HG03558 (cell line): Measurements from ENCODE around the gene DNAAF5.
"Not testable (repeated sequence)": the region's sequence is repeated elsewhere in the genome, so short reads cannot be mapped to it uniquely, and the experiment has no call there.

Source experiments
- ATAC-seq: cut with Tn5 transposase; IDR thresholded peaks from one replicate; pipeline ENCODE4 v1.9.1; 2021; ENCODE audit warnings: moderate number of reproducible peaks; ENCODE audit not compliant: unreplicated experiment; ENCODE audit errors: extremely low read depth

The DNAAF5 gene

DNA sequence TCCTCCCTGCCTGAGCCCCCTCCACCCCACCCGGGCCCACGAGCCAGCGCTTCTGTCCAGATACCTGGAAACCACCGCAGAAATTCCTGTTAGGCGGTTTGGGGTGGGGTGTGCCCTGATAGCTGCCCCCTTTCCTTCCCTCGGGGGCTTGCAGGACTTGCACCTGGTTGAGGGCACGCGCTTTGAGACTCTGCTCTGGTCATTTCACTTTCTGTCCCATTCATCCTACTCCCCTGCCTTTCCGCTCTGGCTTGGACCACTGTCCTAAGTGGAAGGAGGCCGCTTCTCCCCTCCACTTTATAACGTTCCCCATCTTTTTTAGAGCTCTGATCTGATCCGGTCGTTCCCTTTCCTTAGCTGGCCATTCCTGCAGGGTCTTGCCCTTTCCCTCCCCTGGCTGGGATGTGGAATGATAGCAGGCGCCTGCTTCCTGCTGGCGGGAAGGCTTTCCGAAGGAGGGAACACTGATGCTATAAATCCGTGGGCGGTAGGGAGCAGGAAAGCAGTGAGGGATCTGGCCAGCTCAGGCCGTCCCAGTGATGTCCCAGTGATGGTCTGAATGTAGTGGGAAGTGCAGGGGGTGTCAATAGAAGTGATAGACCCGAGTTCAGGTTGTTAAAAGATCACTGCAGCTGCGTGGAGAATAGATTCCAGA is 1.4 kb downstream of the DNAAF5 start:
- ATAC-seq: no peak

DNA sequence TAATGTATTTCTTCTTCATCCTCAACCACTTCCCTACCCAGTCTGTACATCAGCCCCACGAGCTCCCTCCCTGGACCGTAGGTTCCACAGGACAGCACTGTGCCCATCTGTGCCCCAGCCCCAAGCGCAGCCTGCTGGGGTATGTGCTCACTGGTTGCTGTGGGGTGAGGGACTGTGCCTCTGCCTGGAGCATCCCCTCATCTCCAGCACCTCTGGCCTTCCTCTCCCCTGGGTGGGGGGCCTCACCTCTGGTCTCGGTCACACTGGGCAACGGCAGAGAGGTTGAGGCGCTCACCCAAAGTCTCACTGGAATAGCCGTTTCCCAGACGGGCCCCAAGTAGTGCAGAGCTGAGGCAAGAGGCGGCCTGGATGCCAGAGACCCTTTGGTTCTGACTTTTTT is 2.1 kb downstream of the DNAAF5 start:
- ATAC-seq: no peak

DNA sequence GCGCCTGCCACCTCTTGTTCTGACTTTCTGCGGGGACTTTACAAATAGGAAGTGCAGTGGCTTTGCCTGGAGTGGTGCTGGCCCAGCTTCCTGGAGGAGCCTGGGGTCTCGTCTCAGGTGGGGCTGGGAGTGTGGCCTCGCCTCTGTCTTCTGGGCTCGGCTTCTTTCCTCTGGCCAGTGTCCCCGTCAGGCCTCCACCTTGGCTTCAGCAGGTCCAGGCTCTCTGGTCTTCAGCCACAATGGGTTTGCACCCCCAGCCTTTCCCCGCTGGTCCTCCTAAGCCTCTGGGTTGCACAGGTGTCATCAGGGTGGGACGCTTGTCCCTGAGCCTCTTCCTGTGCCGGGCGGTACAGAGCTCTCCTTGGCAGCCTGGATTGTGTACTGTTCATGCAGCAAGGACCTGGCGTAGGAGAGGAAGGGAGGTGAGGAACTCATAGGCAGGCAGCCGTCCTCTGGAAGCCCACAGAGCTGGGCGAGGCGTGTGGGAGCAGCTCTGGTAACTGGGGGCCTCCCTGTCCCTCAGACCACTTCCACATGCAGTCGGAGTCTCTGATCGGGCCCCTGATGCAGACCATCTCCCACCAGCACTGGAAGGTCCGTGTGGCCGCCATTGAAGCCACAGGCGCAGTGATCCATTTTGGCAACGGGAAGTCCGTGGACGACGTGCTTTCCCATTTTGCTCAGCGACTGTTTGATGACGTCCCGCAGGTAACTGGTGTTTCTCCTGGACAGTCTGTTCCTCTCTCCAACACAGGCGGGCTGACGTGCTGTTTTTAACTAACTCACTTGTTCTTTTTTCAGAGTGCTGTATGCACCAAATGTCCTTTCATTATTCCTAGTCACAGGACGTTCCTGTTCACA is 2.9 kb downstream of the DNAAF5 start:
- no peak for ATAC-seq

DNA sequence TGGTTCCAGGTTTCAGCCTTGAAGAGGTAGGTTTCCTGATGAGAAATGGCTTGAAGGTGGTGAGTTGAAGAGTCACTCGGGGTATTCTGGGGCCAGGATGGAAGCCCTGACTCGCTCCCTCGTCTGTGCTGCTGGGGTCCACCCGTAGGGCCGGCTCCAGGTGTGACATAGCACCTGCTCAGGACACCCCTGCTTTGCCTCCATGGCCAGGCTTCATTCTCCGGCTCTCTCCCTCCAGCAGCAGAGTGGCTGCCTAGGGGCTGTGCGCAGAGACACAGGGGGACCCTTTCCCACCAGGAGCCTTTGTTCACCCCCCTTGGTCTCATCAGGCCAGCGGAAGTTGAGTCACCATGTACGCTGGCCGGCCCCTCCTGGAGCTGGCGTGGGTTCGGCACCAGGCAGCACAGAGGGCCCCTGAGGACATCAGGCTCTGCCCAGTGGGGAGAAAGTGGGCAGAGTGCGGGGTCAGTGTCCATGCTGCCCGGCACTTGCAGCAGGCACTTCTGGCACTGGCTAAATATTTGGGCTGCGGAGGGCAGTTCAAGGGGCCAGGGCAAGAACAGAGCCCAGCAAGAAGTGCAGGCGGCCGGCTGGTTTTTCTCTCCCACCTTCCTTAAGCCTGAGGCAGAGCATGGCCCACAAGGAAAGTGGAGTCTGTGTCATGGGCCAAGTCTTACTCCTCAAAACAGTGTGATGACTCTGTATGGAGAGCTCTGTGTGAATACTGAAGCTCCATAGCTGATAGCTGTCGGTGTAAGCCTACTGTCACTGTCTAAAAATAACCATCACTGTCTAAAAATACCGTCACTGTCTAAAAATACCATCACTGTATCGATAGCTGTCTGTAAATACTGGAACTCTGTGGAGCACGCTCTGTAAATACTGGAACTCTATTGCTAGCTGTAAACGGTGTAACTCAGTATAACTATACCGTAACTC is 4.3 kb downstream of the DNAAF5 start:
- no peak for ATAC-seq

DNA sequence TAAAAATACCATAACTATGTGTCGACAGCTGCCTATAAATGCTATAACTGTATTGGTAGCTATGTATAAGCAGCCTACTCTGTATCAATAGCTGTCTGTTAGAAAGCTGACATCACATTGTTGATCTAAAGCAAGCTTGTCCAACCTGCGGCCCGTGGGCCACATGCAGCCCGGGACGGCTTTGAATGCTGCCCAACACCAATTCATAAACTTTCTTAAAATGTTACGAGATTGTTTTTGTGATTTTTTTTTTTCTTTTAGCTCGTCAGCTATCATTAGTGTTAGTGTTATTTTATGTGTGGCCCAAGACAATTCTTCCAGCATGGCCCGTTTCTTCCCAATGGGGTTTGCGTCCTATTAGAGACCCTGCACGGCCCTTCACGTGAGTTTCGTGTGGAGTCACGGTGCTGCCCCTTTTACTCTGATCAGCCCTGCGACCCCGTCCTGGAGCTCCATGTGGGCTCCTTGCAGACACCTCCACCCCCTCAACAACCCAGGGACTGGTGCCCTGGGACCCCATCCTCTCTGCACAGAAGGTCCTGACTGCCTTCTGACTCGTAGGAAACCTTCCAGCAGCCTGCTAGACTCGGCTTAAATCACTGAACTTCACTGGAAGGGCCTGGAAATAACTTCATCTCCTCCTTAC is 5.1 kb downstream of the DNAAF5 start:
- no peak for ATAC-seq

DNA sequence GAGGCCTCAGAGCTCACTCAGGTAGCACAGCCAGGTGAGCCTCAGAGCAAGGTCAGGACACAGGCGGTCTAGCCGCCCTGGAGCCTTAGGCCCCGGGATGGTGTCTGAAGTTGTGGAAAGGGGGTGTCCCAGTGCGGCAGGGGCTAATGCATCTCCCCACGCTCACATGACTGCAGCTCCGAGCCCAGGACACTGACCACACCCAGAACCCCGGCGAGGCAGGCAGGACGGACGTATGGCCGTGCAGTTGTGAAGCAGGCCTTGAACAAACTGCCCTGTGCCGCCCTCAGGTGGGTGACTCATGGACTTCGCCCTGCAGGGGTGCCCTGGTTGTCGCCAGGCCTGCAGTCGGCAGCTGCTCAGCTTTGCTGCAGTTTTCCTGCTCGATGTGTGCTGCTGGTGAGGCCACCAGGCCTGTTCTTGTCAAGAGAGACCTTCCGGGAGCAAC is 5.6 kb downstream of the DNAAF5 start:
- ATAC-seq: no peak

DNA sequence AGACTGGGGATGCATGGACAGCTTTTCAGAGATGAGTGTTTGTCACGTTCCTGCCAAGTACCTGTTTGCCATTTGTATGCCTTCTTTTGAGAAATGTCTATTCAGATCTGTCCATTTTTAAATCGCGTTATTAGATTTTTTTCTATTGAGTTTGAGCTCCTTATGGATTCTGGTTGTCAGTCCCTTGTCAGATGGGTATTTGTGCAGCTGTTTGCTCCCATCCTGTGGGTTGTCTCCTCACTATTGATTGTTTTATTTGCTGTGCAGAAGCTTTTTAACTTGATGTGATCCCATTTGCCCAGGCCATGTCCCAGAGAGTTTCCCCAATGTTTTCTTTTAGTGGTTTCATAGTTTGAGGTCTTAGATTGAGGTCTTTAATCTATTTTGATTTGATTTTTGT is 6.1 kb downstream of the DNAAF5 start:
- ATAC-seq: no peak

DNA sequence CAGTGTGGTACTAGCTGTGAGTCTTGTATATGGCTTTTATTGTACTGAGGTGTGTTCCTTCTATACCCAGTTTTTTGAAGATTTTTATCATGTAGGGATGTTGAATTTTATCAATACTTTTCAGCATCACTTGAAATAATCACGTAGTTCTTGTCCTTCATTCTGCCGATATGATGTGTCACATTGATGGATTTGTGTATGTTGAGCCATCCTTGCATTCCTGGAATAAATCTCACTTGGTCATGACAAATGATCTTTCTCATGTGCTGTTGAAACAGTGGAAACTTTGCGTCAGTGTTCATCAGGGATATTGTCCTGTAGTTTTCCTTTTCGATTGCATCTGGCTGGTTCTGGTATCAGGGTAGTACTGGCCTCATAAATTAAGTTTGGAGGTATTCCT is 7.7 kb downstream of the DNAAF5 start:
- no peak for ATAC-seq

DNA sequence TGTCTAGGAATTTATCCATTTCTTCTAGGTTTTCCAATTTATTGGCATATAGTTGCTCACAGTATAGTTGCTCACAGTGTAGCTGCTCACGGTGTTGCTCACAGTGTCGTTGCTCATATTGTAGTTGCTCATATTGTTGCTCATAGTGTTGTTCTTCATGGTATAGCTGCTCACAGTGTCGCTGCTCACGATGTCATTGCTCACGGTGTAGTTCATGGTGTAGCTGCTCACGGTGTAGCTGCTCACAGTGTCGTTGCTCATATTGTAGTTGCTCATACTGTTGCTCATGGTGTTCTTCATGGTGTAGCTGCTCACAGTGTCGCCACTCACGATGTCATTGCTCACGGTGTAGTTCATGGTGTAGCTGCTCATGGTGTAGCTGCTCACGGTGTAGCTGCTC is 8.3 kb downstream of the DNAAF5 start:
- no peak for ATAC-seq

DNA sequence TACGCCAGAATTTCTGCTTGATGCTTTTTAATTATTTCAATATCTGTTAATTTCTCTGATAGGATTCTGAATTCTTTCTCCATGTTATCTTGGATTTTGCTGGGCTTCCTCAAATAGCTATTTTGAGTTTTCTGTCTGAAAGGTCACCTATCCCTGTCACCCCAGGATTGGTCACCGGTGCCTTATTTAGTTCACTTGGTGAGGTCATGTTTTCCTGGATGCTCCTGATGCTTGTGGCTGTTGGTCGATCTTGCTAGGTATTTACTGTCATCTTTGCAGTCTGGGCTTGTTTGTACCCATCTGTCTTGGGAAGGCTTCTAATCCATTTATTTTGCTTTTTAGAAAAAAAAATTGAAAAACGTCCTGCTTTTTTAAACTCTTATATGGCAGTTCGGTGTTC is 11.7 kb downstream of the DNAAF5 start:
- no peak for ATAC-seq

DNA sequence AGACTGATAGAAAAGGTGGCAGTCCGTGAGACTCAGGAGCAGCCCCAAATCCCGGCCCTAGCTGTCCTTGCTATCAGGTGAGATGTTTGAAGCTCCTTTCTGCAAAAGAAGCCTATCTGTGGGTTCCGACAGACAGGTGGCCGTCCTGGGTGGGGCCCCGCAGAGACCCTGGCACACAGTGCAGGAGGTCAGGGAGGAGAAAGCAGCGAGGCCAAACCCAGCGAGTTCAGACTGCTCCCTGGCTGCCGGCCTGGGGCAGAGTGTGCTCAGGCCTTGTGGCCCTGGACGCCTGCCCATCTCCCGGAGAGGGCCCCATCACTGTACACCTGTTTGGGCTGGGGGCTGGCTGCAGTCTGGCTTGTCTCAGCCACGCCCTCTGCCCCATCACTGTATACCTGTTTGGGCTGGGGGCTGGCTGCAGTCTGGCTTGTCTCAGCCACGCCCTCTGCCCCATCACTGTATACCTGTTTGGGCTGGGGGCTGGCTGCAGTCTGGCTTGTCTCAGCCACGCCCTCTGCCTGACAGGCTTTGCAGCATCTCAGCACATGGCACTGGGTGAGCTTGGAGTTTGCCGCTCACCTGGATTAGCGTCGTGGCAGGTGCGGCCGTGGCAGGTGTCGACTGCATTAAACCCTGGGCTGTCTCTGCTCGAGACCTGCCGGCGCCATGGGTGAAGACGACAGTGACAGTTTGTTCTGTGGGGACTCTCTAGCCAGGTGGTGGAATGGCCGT is 12.4 kb downstream of the DNAAF5 start:
- ATAC-seq: no peak

DNA sequence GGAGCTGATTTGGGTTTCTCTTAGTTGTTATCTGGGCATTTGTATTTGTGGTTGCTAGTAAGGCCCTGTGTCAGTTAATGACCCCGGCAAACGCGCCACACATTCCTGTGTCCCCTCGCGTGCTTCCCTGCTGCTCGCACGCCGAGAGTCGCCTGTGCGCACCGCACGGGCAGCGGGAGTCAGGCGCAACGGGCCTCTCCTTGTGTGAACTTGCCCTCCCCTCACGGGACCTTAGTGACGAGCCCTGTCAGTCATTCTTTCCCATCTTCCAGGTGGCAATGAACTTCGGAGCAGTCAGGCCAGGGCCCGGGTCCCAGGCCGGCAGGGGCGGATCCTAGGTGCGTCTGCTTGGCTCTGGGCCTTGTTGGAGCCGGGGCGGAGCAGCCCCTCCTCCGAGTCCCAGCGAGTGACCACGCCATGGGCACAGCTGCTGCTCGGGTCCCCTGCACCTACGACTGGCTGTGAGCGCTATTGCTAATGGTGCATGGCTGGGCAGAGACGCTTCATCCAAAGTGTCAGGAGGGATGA is 13.0 kb downstream of the DNAAF5 start:
- no peak for ATAC-seq

DNA sequence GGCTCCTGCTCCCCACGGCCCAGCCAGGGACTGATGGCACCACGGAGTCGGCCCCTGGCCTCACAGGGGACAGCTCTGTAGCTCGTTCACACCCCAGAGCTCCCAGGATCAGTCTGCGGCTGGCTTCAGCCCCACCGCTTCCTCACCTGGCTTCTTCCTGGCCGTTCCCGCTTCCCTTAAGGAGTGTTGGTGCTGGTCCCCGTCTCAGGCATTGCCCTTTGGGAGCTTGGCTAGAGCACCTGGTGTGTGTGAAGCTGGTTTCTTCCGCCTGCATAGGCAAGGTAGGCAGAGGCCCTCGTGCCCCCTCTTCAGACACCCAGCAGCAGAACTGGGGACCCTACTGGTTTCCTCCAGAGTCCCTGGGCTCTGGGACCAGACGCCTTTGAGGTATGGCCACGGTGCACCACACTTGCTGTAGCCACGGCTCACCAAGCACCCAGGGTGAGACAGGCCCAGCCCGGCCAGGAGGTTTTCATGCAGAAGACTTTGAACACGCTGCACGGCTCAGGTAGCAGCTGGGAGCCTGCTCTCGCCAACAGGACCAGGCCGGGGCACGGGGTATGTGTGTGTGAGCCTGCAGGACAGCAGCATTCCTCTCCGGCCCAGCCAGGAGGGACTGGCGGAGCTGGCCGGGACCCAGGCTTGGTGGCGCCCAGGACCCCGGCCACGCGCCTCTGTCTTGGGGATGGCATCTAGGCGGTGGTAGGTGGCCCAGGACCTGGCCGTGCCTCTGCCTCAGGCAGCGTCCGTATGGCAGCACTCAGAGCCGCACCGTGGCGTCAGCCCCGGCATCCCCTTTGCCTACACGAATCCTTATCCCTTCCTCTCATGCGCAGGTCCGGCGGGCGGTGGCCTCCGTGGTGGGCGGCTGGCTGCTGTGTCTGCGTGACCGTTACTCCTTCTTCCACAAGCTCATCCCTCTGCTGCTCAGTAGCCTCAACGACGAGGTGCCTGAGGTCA is 13.8 kb downstream of the DNAAF5 start:
- ATAC-seq: no peak

DNA sequence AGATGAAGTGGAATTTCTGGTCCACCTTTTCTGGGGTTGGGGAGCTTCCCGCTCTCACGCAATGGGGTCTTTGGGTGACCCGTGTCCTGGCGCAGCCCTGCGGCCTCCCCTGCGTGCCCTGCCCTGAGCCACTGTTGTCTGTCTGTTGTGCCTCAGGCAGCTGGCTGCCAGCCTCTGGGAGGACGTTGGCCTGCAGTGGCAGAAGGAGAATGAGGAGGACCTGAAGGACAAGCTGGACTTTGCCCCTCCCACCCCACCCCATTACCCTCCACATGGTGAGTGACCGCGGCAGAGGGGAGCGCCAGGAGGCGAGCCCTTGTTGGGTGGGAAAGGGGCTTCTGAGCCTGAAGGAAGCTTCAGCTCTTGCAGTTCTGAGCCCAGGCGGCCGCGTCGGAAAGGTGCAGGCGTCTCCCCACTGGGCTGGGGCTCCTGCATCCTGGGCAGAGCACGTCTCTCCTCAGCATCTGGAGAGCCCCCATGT is 14.7 kb downstream of the DNAAF5 start:
- no peak for ATAC-seq

DNA sequence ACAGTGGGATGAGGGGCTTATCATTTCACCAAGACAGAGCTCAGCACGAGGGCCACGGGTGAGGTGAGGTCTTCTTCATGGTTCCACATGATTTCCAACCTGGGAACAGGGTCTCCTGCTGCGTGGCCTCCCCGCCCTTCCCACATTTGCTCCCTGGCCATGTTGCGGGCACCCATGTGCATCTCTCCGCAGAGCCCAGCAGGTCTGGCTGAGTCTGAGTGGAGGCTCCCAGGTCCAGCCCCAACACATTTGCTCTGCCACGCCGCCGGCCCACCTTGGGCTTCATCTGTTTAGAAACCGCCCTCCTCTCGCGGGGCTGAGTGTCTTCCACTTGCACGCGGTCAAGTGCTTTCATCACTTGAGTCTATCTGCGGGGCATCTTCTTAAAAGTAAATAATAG is 15.4 kb downstream of the DNAAF5 start:
- ATAC-seq: no peak

DNA sequence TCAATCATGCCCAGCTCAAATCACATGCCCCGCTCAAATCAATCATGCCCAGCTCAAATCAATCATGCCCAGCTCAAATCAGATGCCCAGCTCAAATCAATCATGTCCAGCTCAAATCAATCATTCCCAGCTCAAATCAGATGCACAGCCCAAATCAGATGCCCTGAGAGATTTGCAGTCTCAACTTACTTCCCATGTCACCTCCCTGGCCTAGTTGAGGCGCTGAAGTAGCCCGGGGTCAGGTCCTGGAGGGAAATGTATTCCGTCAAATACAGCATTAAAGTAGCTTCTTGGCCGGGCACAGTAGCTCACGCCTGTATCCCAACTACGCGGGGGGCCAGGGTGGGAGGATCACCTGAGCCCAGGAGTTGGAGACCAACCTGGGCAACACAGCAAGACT is 16.3 kb downstream of the DNAAF5 start:
- ATAC-seq: no peak

DNA sequence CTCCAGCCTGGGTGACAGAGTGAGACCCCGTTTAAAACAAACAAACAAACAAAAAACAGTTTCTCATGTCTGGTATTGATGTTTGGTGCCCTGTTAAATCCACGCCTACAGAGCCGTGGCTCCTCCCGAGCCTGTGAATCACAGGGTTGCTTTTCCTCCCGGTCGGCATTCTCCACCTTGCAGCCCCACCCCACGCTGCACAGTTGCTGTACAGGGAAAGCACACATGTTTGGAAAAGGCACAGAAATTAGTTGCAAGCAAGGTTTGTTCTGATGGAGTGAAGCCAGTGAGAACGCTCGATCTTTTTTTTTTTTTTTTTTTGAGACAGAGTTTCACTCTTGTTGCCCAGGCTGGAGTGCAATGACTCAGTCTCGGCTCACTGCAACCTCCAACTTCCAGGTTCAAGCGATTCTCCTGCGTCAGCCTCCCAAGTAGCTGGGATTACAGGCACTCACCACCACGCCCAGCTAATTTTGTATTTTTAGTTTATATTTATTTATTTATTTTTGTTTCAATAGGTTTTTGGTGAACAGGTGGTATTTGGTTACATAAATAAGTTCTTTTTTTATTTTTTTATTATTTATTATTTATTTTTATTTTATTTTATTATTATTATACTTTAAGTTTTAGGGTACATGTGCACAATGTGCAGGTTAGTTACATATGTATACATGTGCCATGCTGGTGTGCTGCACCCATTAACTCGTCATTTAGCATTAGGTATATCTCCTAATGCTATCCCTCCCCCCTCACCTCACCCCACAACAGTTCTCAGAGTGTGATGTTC is 17.0 kb downstream of the DNAAF5 start:
- ATAC-seq: not testable (repeated sequence)
